DND-41 (cell line): Measurements from ENCODE around the gene CAMKMT.

Source experiments
- ATAC-seq: fragments of 200-7000 bp; cut with Tn5 transposase; 3 replicates; pipeline ENCODE4 v1.9.1; 2021; ENCODE audit warnings: low read depth; ENCODE audit not compliant: insufficient read depth
- DNase-seq: peaks from one replicate; pipeline ENCODE4 v3.0.0-alpha.2; 2020
- H2AFZ ChIP-seq: 2 replicates; pipeline ENCODE4 v1.6.0; 2012; ENCODE audit warnings: low read depth, low read length
- H3K27ac ChIP-seq: 2 replicates; pipeline ENCODE4 v1.5.1; 2012; ENCODE audit warnings: low read length, inconsistent platforms
- H3K27me3 ChIP-seq: fragments of 200-600 bp; sonication (generic); 2 replicates; pipeline ENCODE4 v1.6.0; 2012; ENCODE audit warnings: low read length, mild to moderate bottlenecking, inconsistent platforms; ENCODE audit not compliant: insufficient read depth, poor library complexity
- H3K36me3 ChIP-seq: 2 replicates; pipeline ENCODE4 v1.5.1; 2012; ENCODE audit warnings: low read length, inconsistent platforms; ENCODE audit not compliant: insufficient read depth
- H3K4me1 ChIP-seq: 2 replicates; pipeline ENCODE4 v1.5.1; 2012; ENCODE audit warnings: mild to moderate bottlenecking, low read length; ENCODE audit not compliant: insufficient read depth
- H3K4me2 ChIP-seq: 2 replicates; pipeline ENCODE4 v1.6.0; 2012; ENCODE audit warnings: mild to moderate bottlenecking, moderate library complexity, low read length, inconsistent platforms; ENCODE audit not compliant: insufficient read depth
- H3K4me3 ChIP-seq, 2 experiments: fragments of 200-600 bp in 1 of 2; shearing (Covaris generic) in 1 of 2; 2 replicates each; pipeline ENCODE4 v1.5.1; 2012 to 2016; ENCODE audit warnings: inconsistent platforms in 2 of 2, low read length in 2 of 2, mild to moderate bottlenecking in 2 of 2, low read depth in 1 of 2, moderate library complexity in 1 of 2
- H3K79me2 ChIP-seq: 2 replicates; pipeline ENCODE4 v1.6.0; 2012; ENCODE audit warnings: low read length, inconsistent platforms; ENCODE audit not compliant: insufficient read depth
- H3K9ac ChIP-seq: 2 replicates; pipeline ENCODE4 v1.6.0; 2012; ENCODE audit warnings: low read depth, mild to moderate bottlenecking, inconsistent platforms, low read length, moderate library complexity
- H3K9me3 ChIP-seq: 2 replicates; pipeline ENCODE4 v1.5.1; 2012; ENCODE audit warnings: low read length, moderate library complexity, mild to moderate bottlenecking, inconsistent platforms; ENCODE audit not compliant: insufficient read depth, severe bottlenecking
- H4K20me1 ChIP-seq: 2 replicates; pipeline ENCODE4 v1.6.0; 2012; ENCODE audit warnings: low read length; ENCODE audit not compliant: insufficient read depth
- CTCF ChIP-seq: IDR thresholded peaks from 2 replicates; pipeline ENCODE4 v1.5.1; 2012; ENCODE audit warnings: borderline replicate concordance, low read length, moderate library complexity, mild to moderate bottlenecking; ENCODE audit not compliant: poor library complexity, severe bottlenecking; ENCODE audit errors: extremely low read depth
- EZH2 ChIP-seq: IDR thresholded peaks from 3 replicates; pipeline ENCODE4 v1.6.1; 2012; ENCODE audit warnings: borderline replicate concordance, low read depth, mild to moderate bottlenecking, moderate library complexity, low read length, inconsistent platforms; ENCODE audit not compliant: severe bottlenecking

CAMKMT gene

GRCh38 chr2:44444881-44445280 is 83.1 kb downstream of the CAMKMT start:
- TF ChIP-seq EZH2, result no peak
- no peak for TF ChIP-seq CTCF
- Histone ChIP-seq H3K4me3 (no peak overlapping the region), H3K9me3 (no peaks in the 10 kb centered on the region), H3K9ac (no peak overlapping the region), H3K4me2 (no peak overlapping the region), H3K27me3 (no peaks in the 10 kb centered on the region), H4K20me1 (no peaks in the 10 kb centered on the region), H2AFZ (no peak overlapping the region), H3K36me3 (peaks cover 6% of the 10 kb centered on the region; the same call in 1 of the 2 replicates), H3K27ac (no peak overlapping the region), H3K79me2 (no peaks in the 10 kb centered on the region), H3K4me1 (no peaks in the 10 kb centered on the region)
- DNase-seq (no peak), ATAC-seq (no peak)

- DNase-seq, result no peak
- H2AFZ ChIP-seq, result no peak overlapping the region
- H3K4me3 ChIP-seq, result no peak overlapping the region
- no peaks in the 10 kb centered on the region for H3K27me3 ChIP-seq
- no peaks in the 10 kb centered on the region for H3K4me1 ChIP-seq
- H3K9me3 ChIP-seq, result no peaks in the 10 kb centered on the region
- no peak overlapping the region for H3K4me2 ChIP-seq
- H4K20me1 ChIP-seq, result no peaks in the 10 kb centered on the region
- H3K27ac ChIP-seq, result no peak overlapping the region
- TF ChIP-seq CTCF (no peak), EZH2 (no peak)
- no peaks in the 10 kb centered on the region for H3K79me2 ChIP-seq
- H3K9ac ChIP-seq, result no peak overlapping the region
- no peak for ATAC-seq
- peaks cover 6% of the 10 kb centered on the region; the same call in 1 of the 2 replicates for H3K36me3 ChIP-seq
Measured at GRCh38 chr2:44448860-44449527, 87.2 kb downstream of the CAMKMT start.

- no peak overlapping the region for H2AFZ ChIP-seq
- H3K4me2 ChIP-seq, result no peak overlapping the region
- no peak overlapping the region for H3K9ac ChIP-seq
- peaks cover under 1% of the 10 kb centered on the region; the same call in 1 of the 2 replicates for H3K36me3 ChIP-seq
- no peaks in the 10 kb centered on the region for H3K79me2 ChIP-seq
- TF ChIP-seq CTCF (no peak), EZH2 (no peak)
- H3K9me3 ChIP-seq, result no peaks in the 10 kb centered on the region
- H3K4me3 ChIP-seq, result no peak overlapping the region
- no peak overlapping the region for H3K27ac ChIP-seq
- no peaks in the 10 kb centered on the region for H3K4me1 ChIP-seq
- ATAC-seq, result no peak
- no peak for DNase-seq
- no peaks in the 10 kb centered on the region for H3K27me3 ChIP-seq
- H4K20me1 ChIP-seq, result no peaks in the 10 kb centered on the region
Measured at GRCh38 chr2:44450082-44450481, 88.3 kb downstream of the CAMKMT start.
